GM12878 (cell line): ENCODE measurements around the gene CCNY. TPM values are rescaled to one million over a fixed set of nuclear protein-coding genes. Genes with fewer than 3 reads are reported as not detected.

Experiments used
- ATAC-seq: fragments of 200-7000 bp; cut with Tn5 transposase; 3 replicates; pipeline ENCODE4 v1.9.1; 2020; ENCODE audit warnings: mild to moderate bottlenecking, moderate library complexity
- BruUV-seq: library from RNA; stranded (reverse); fragments of 400-500 nt; replicated peaks from 2 replicates; lab custom pipeline; 2021; lab: Mats Ljungman, UMichigan
- CTCF ChIA-PET: fragments of 300-600 bp; sonication (Branson Sonifier 250); formaldehyde crosslinking; extraction: SDS; loops from one replicate; lab custom pipeline; 2021; ENCODE audit warnings: inconsistent platforms; lab: Yijun Ruan, JAX
- POLR2A ChIA-PET: fragments of 350-600 bp; formaldehyde crosslinking; extraction: SDS; loops from one replicate; lab custom pipeline; 2021; ENCODE audit warnings: inconsistent platforms; lab: Charles Lee
- RAD21 ChIA-PET: fragments of 300-600 bp; sonication (Branson Sonifier 250); formaldehyde crosslinking; loops from one replicate; lab custom pipeline; 2023; ENCODE audit warnings: antibody characterized with exemption; ENCODE audit not compliant: unreplicated experiment; lab: Charles Lee
- SMC1A ChIA-PET: fragments of 300-600 bp; sonication (Branson Sonifier 250); formaldehyde crosslinking; loops from one replicate; lab custom pipeline; 2023; ENCODE audit not compliant: unreplicated experiment, uncharacterized antibody; lab: Charles Lee
- DNase-seq: peaks from one replicate; pipeline ENCODE4 v3.0.0-alpha.2; 2011; ENCODE audit warnings: low read depth, low spot score
- FAIRE-seq: peaks from 3 replicates; lab custom pipeline; 2011; peaks lifted over from hg19 to GRCh38; lab: Jason Lieb, UNC
- H2AFZ ChIP-seq: 2 replicates; pipeline ENCODE4 v1.6.0; 2011; ENCODE audit warnings: low read depth, low read length, control low read depth; ENCODE audit not compliant: control insufficient read depth
- H3K27ac ChIP-seq: 2 replicates; pipeline ENCODE4 v1.5.1; 2011; ENCODE audit warnings: control low read depth; ENCODE audit not compliant: control insufficient read depth, insufficient read depth
- H3K27me3 ChIP-seq, 2 experiments: replicated peaks in 1 of 2; 2 replicates each; pipeline versions ENCODE4 v1.6.0 to v1.6.1; 2011; ENCODE audit warnings: low read length in 1 of 2; ENCODE audit not compliant: control insufficient read depth in 2 of 2, insufficient read depth in 2 of 2
- H3K36me3 ChIP-seq, 2 experiments: 2 replicates each; pipeline ENCODE4 v1.5.1; 2011; ENCODE audit warnings: low read length in 1 of 2; ENCODE audit not compliant: control insufficient read depth in 2 of 2, insufficient read depth in 2 of 2
- H3K4me1 ChIP-seq: 2 replicates; pipeline ENCODE4 v1.6.1; 2011; ENCODE audit warnings: mild to moderate bottlenecking, low read length, moderate library complexity, mixed read lengths; ENCODE audit not compliant: control insufficient read depth, insufficient read depth
- H3K4me2 ChIP-seq: 2 replicates; pipeline ENCODE4 v1.6.0; 2011; ENCODE audit warnings: control low read depth; ENCODE audit not compliant: control insufficient read depth, insufficient read depth
- H3K4me3 ChIP-seq: fragments of 200-600 bp; sonication (generic); 2 replicates; pipeline ENCODE4 v1.5.1; 2016
- H3K79me2 ChIP-seq: 2 replicates; pipeline ENCODE4 v1.6.0; 2011; ENCODE audit warnings: low read length; ENCODE audit not compliant: control insufficient read depth, insufficient read depth
- H3K9ac ChIP-seq: 2 replicates; pipeline ENCODE4 v1.8.0; 2011; ENCODE audit warnings: low read length, control low read depth, mixed read lengths; ENCODE audit not compliant: control insufficient read depth, insufficient read depth
- H3K9me3 ChIP-seq: replicated peaks from 3 replicates; pipeline ENCODE4 v1.5.1; 2011; ENCODE audit warnings: mild to moderate bottlenecking, low read length; ENCODE audit not compliant: control insufficient read depth, insufficient read depth
- H4K20me1 ChIP-seq: 2 replicates; pipeline ENCODE4 v1.6.0; 2011; ENCODE audit not compliant: control insufficient read depth, insufficient read depth
- BMI1 ChIP-seq: fragments of 450-650 bp; IDR thresholded peaks from 2 replicates; pipeline ENCODE4 v1.6.1; 2016; ENCODE audit warnings: mild to moderate bottlenecking, moderate library complexity, borderline replicate concordance
- LARP7 ChIP-seq: fragments of 450-650 bp; IDR thresholded peaks from 2 replicates; pipeline ENCODE4 v1.6.1; 2017; ENCODE audit warnings: mild to moderate bottlenecking
- MYB ChIP-seq: fragments of 150-350 bp; IDR thresholded peaks from 2 replicates; pipeline ENCODE4 v1.6.1; 2014; ENCODE audit warnings: mild to moderate bottlenecking, low read depth, low read length, borderline replicate concordance
- NFIC ChIP-seq: IDR thresholded peaks from 2 replicates; pipeline ENCODE4 v1.6.1; 2012; ENCODE audit warnings: low read depth, mild to moderate bottlenecking, inconsistent platforms, low read length, moderate library complexity
- SIN3A ChIP-seq: IDR thresholded peaks from 2 replicates; pipeline ENCODE4 v1.6.1; 2012; ENCODE audit warnings: low read depth, low read length, improper control_type of control experiment
- WGBS: methylation state at CpG from one replicate; pipeline ENCODE4 v1.1.6; 2016; ENCODE audit warnings: low lambda C conversion rate; ENCODE audit not compliant: insufficient replicate concordance, insufficient coverage; ENCODE audit errors: missing lambda C conversion rate; 5-methylcytosine and 5-hydroxymethylcytosine counted together
- in situ Hi-C: fragments of 300-500 bp; cut with MboI; formaldehyde crosslinking; loops from 9 replicates; pipeline ENCODE4 v1.14.3; 2018; ENCODE audit warnings: mixed read lengths
- intact Hi-C: fragments of 100-400 bp; cut with micrococcal nuclease; formaldehyde crosslinking; loops from one replicate; pipeline ENCODE4 v1.14.2; 2022; ENCODE audit not compliant: unreplicated experiment
- polyA plus RNA-seq, 11 experiments: library from polyadenylated mRNA; depleted of rRNA in 4 of 11; unstranded in 6 of 11; stranded (reverse) in 5 of 11; fragments of >200 nt; fragmentation: Nextera tagmentation in 4 of 11; fragmentation: Illumina TruSeq in 1 of 11; extraction: Ambion mirVana in 4 of 11; extraction: Trizol in 1 of 11; gene quantifications; 1 replicate in 1 of 11; 2 replicates in 10 of 11; pipeline versions ENCODE4 v1.2.1 to v1.2.3, GENCODE V29; 2011 to 2016; ENCODE audit warnings: inconsistent platforms in 2 of 11, missing spikeins in 2 of 11, low read depth in 1 of 11
- total RNA-seq, 4 experiments: library from RNA; depleted of rRNA in 3 of 4; stranded (reverse); fragments of >200 nt in 3 of 4; fragmentation: Illumina TruSeq in 1 of 4; extraction: Trizol in 1 of 4; gene quantifications; 2 replicates each; pipeline versions ENCODE4 v1.2.1 to v1.2.3, GENCODE V29; 2013 to 2021
- TF ChIP-seq, protein P1 (sequence below): fragments of 450-650 bp; formaldehyde crosslinking; IDR thresholded peaks from 2 replicates; pipeline ENCODE4 v1.4.0; 2020; ENCODE audit warnings: mild to moderate bottlenecking, moderate library complexity

CCNY gene
- total and polyA plus RNA-seq, 10 of the 15 experiments (the other 5 are each of a cell fraction or from before 2014, with no cell fraction given) = 3.6 to 50.0 (median 26.1) TPM

DNA sequence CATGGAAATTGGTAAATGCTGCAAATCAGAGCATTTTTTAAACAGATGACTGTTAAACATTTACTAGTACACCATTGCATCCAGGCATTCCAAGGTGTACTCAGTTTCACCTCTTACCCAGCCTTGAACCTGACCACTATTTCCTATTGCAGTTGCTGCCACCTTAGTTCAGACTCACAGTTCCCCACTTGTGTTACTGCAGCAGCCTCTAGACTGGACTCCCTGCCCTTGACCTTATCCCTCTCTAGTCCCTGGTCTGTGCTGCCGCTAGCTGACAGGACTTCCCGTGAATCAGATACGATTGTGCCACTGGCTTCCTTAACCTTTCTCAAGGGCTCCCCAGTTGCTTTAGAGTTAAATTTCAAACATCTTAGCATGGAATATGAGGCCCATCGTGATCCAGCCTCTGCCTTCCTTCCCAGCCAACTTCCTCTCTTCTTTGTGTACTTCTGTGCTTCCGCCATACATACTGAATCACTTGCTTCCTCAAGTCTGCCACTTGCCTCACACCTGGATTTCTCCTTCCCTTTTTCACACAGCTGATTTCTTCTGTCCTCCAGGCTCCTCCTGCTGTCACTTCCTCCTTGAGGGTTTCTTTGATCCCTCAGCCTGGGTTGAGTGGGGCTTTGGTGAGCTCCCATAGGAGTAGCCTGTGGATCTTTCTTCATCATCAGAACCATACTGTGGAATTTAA is 150.1 kb downstream of the CCNY start:
- intact Hi-C loops (no loop called here), in situ Hi-C loops (no loop called here)
- Histone ChIP-seq H3K9me3 (no peaks in the 10 kb centered on the region), H3K27me3 (no peaks in the 10 kb centered on the region), H3K9ac (no peak overlapping the region), H3K27ac (no peak overlapping the region), H3K4me2 (no peak overlapping the region), H3K36me3 (peaks cover 0 to 1% of the 10 kb centered on the region in 2 experiments; a peak in 3 of 4 replicates), H3K4me3 (no peak overlapping the region), H4K20me1 (no peaks in the 10 kb centered on the region), H3K79me2 (no peaks in the 10 kb centered on the region), H2AFZ (no peak overlapping the region), H3K4me1 (no peaks in the 10 kb centered on the region)
- ChIA-PET RAD21 (interaction anchor here (0.7 kb wide), 1 partner anchor 37 kb away, joined by 3 read pairs; no protein-coding TSS in a partner anchor), POLR2A (interaction anchor here (0.7 kb wide), 1 partner anchor 209 kb away, joined by 4 read pairs; no protein-coding TSS in a partner anchor), CTCF (no interaction called here), SMC1A (no interaction called here)
- DNase-seq = no peak
- ATAC-seq = no peak
- TF ChIP-seq MYB (no peak), LARP7 (no peak), SIN3A (no peak), BMI1 (no peak), NFIC (no peak)
- TF ChIP-seq, protein P1, sequence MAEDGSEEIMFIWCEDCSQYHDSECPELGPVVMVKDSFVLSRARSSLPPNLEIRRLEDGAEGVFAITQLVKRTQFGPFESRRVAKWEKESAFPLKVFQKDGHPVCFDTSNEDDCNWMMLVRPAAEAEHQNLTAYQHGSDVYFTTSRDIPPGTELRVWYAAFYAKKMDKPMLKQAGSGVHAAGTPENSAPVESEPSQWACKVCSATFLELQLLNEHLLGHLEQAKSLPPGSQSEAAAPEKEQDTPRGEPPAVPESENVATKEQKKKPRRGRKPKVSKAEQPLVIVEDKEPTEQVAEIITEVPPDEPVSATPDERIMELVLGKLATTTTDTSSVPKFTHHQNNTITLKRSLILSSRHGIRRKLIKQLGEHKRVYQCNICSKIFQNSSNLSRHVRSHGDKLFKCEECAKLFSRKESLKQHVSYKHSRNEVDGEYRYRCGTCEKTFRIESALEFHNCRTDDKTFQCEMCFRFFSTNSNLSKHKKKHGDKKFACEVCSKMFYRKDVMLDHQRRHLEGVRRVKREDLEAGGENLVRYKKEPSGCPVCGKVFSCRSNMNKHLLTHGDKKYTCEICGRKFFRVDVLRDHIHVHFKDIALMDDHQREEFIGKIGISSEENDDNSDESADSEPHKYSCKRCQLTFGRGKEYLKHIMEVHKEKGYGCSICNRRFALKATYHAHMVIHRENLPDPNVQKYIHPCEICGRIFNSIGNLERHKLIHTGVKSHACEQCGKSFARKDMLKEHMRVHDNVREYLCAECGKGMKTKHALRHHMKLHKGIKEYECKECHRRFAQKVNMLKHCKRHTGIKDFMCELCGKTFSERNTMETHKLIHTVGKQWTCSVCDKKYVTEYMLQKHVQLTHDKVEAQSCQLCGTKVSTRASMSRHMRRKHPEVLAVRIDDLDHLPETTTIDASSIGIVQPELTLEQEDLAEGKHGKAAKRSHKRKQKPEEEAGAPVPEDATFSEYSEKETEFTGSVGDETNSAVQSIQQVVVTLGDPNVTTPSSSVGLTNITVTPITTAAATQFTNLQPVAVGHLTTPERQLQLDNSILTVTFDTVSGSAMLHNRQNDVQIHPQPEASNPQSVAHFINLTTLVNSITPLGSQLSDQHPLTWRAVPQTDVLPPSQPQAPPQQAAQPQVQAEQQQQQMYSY = no peak
- 88% methylated on average over 5 of the region's 5 CpGs for WGBS
- BruUV-seq = no TSS peak
- FAIRE-seq = peak; percentile 52
